Stimulated activated memory B cell treated with anti-CD40 and anti-IgM and Interleukin-4, amounts not matched to agents 10 μg/mL and 1 μg/mL and 100 μg/mL, for 72 hours (primary cell): ENCODE measurements around the gene SIAH2.

ENCODE experiments used
- ATAC-seq: fragments of 150-1000 bp; cut with Tn5 transposase; 2 replicates; pipeline ENCODE4 v1.10.0; 2021
- H3K27ac Mint-ChIP-seq: one replicate; pipeline ENCODE4 v1.8.0; 2022; ENCODE audit warnings: mild to moderate bottlenecking, mixed read lengths
- H3K27me3 Mint-ChIP-seq: one replicate; pipeline ENCODE4 v1.8.0; 2022; ENCODE audit warnings: mixed read lengths
- H3K36me3 Mint-ChIP-seq: one replicate; pipeline ENCODE4 v1.8.0; 2022; ENCODE audit warnings: mixed read lengths
- H3K4me1 Mint-ChIP-seq: one replicate; pipeline ENCODE4 v1.8.0; 2022; ENCODE audit warnings: mixed read lengths
- H3K4me3 Mint-ChIP-seq: one replicate; pipeline ENCODE4 v1.8.0; 2022; ENCODE audit warnings: mild to moderate bottlenecking, moderate library complexity, mixed read lengths
- H3K9me3 Mint-ChIP-seq: one replicate; pipeline ENCODE4 v1.8.0; 2022; ENCODE audit warnings: mixed read lengths

The SIAH2 gene

GRCh38 chr3:150703756-150704344 is 59.1 kb downstream of the SIAH2 start, which contains the start of gene ERICH6:
ERICH6 (minus strand) TSS chr3:150703920; CDS start chr3:150703898, 22 bp downstream.
- peaks cover 29% of the 10 kb centered on the region for H3K4me1 Mint-ChIP-seq
- peaks cover 3% of the 10 kb centered on the region for H3K9me3 Mint-ChIP-seq
- peak; percentile 99 for ATAC-seq
- H3K36me3 Mint-ChIP-seq = peaks cover 14% of the 10 kb centered on the region
- H3K4me3 Mint-ChIP-seq = peak within 1 kb of the TSS; percentile 91
- H3K27ac Mint-ChIP-seq = peak within 1 kb of the TSS; percentile 92
- H3K27me3 Mint-ChIP-seq = no peaks in the 10 kb centered on the region

- H3K4me3 Mint-ChIP-seq = peak overlapping the region; percentile 91
- peak; percentile 78 for ATAC-seq
- H3K36me3 Mint-ChIP-seq = peaks cover 9% of the 10 kb centered on the region
- H3K27me3 Mint-ChIP-seq = no peaks in the 10 kb centered on the region
- H3K9me3 Mint-ChIP-seq = peaks cover 3% of the 10 kb centered on the region
- H3K27ac Mint-ChIP-seq = peak overlapping the region; percentile 92
- H3K4me1 Mint-ChIP-seq = peaks cover 29% of the 10 kb centered on the region
These were observed 59.6 kb downstream of the SIAH2 start for GRCh38 chr3:150703299-150703755.

- Mint-ChIP-seq H3K27ac (no peak overlapping the region), H3K9me3 (peaks cover 3% of the 10 kb centered on the region), H3K4me3 (no peak overlapping the region), H3K27me3 (no peaks in the 10 kb centered on the region), H3K4me1 (peaks cover 20% of the 10 kb centered on the region), H3K36me3 (no peaks in the 10 kb centered on the region)
- no peak for ATAC-seq
These were observed 63.8 kb downstream of the SIAH2 start for GRCh38 chr3:150699068-150699639.

- Mint-ChIP-seq H3K27me3 (no peaks in the 10 kb centered on the region), H3K9me3 (peaks cover 3% of the 10 kb centered on the region), H3K4me1 (peaks cover 14% of the 10 kb centered on the region), H3K36me3 (no peaks in the 10 kb centered on the region), H3K27ac (no peak overlapping the region), H3K4me3 (no peak overlapping the region)
- ATAC-seq = peak; percentile 12
These were observed 65.3 kb downstream of the SIAH2 start for GRCh38 chr3:150697646-150698045.

GRCh38 chr3:150691414-150692040 is 71.4 kb downstream of the SIAH2 start:
- H3K4me3 Mint-ChIP-seq = no peak overlapping the region
- H3K36me3 Mint-ChIP-seq = no peaks in the 10 kb centered on the region
- H3K27ac Mint-ChIP-seq = no peak overlapping the region
- no peaks in the 10 kb centered on the region for H3K4me1 Mint-ChIP-seq
- no peak for ATAC-seq
- peaks cover 3% of the 10 kb centered on the region for H3K9me3 Mint-ChIP-seq
- H3K27me3 Mint-ChIP-seq = no peaks in the 10 kb centered on the region
